ENCODE results near the gene EEF1G. TPM values are rescaled to one million over a fixed set of nuclear protein-coding genes. Genes with fewer than 3 reads are reported as not detected.
"Not testable (repeated sequence)": the region's sequence is repeated elsewhere in the genome, so short reads cannot be mapped to it uniquely, and the experiment has no call there.

The EEF1G gene, protein sequence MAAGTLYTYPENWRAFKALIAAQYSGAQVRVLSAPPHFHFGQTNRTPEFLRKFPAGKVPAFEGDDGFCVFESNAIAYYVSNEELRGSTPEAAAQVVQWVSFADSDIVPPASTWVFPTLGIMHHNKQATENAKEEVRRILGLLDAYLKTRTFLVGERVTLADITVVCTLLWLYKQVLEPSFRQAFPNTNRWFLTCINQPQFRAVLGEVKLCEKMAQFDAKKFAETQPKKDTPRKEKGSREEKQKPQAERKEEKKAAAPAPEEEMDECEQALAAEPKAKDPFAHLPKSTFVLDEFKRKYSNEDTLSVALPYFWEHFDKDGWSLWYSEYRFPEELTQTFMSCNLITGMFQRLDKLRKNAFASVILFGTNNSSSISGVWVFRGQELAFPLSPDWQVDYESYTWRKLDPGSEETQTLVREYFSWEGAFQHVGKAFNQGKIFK
- total RNA-seq = 958 TPM
- long read RNA-seq, transcript EEF1G-201 (10 exons, 1,523 nt) = major isoform, 1,488 of 1,526 reads
- long read RNA-seq, transcript EEF1G-203 (9 exons, 2,496 nt) = minor isoform, 18 of 1,526 reads
- long read RNA-seq, partial matches to known transcripts = 0 of 1,526 reads
- long read RNA-seq, other reads (novel, unspliced or antisense) = 20 of 1,526 reads

DNA sequence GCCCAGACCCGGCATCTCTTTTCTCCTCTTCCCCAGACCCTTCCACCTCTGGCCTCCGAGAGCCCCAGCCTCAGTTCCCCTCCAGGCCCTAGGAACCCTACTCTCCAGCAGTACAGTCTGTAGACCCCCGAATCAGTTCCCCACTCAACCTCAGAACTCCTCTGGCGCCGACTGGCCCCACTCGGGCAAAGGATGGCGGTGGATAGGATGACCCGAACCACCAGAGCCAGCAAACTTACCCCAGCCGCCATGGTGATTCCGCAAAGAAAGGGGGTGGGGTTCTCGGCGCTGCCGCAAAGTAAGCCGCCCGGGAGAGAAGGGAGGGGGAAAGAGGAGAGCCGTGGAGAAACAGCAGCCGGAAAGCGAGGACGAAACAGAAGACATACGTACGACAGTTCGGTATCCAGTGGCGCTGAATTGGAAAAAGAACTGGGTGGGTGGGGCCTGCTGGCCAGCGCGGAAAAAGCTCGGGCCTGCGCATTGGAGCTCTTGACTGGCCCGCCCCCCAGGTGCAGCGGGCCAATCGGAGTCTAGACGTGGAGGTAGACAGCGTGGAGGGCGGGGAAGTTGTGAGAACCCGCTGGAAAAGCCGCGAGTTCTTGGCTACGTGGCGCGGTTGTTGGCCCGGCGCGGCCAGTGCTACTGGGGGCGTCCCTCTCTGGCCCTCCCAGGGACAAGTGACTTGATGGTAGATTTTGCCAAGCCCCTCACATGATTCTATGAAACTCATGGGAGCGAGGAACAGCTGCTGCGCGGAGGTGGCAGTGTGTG lies at the start of gene EEF1G:
TSS of gene EEF1G (minus strand) at position 300 of the 771 bp plus-strand sequence. CDS start at position 251, 49 bp downstream.
- intact Hi-C loops (cut with micrococcal nuclease) = no loop called here
- H3K9me3 ChIP-seq (replicated peaks) = no peaks in the 10 kb centered on the region
- H3K4me3 ChIP-seq = peak within 1 kb of the TSS; percentile 94
- TF ChIP-seq, protein P1, sequence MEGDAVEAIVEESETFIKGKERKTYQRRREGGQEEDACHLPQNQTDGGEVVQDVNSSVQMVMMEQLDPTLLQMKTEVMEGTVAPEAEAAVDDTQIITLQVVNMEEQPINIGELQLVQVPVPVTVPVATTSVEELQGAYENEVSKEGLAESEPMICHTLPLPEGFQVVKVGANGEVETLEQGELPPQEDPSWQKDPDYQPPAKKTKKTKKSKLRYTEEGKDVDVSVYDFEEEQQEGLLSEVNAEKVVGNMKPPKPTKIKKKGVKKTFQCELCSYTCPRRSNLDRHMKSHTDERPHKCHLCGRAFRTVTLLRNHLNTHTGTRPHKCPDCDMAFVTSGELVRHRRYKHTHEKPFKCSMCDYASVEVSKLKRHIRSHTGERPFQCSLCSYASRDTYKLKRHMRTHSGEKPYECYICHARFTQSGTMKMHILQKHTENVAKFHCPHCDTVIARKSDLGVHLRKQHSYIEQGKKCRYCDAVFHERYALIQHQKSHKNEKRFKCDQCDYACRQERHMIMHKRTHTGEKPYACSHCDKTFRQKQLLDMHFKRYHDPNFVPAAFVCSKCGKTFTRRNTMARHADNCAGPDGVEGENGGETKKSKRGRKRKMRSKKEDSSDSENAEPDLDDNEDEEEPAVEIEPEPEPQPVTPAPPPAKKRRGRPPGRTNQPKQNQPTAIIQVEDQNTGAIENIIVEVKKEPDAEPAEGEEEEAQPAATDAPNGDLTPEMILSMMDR (IDR thresholded peaks at IDR 0.05; ENCODE audit: borderline replicate concordance) = no peak
- peaks cover 81% of the 10 kb centered on the region for H3K4me1 ChIP-seq
- peak within 1 kb of the TSS; percentile 94 for H3K27ac ChIP-seq (replicated peaks)
- DNase-seq = peak; percentile 97
- peaks cover 62% of the 10 kb centered on the region for H3K36me3 ChIP-seq
- no peaks in the 10 kb centered on the region for H3K27me3 ChIP-seq (ENCODE audit: low read depth)

DNA sequence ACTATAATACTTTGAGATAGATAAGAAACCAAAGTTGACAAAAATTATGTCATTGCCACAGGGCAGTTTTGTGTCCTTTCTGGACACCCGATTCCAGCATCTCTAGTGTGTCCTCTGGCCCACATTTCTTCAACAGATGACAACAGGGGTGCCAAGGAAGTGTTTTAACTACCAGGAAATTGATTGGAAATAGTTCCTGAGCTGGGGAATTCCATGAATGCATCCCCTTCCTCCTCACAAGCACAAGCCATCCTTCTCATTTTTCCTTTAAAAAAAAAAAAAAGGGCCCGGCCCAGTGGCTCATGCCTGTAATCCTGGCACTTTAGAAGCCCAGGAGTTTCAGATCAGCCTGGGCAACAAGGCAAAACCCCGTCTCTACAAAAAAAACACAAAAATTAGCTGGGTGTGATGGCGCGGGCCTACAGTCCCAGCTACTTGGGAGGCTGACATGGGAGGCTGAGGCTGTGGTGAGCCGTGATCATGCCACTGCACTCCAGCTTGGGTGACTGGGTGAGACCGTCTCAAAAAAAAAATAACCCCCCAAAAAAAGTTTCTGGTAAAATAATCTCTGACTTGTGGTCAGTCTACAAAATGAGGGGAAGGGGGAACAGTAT lies 48.9 kb upstream of the EEF1G start:
- TF ChIP-seq, protein P1 (IDR thresholded peaks at IDR 0.05; ENCODE audit: borderline replicate concordance) = no peak
- Histone ChIP-seq H3K9me3 (replicated peaks) (no peaks in the 10 kb centered on the region), H3K36me3 (peaks cover 27% of the 10 kb centered on the region), H3K4me3 (peak overlapping the region; percentile 83), H3K4me1 (peaks cover 29% of the 10 kb centered on the region), H3K27ac (replicated peaks) (peak overlapping the region; percentile 91), H3K27me3 (ENCODE audit: low read depth) (no peaks in the 10 kb centered on the region)
- intact Hi-C loops (cut with micrococcal nuclease) = no loop called here
- no peak for DNase-seq

DNA sequence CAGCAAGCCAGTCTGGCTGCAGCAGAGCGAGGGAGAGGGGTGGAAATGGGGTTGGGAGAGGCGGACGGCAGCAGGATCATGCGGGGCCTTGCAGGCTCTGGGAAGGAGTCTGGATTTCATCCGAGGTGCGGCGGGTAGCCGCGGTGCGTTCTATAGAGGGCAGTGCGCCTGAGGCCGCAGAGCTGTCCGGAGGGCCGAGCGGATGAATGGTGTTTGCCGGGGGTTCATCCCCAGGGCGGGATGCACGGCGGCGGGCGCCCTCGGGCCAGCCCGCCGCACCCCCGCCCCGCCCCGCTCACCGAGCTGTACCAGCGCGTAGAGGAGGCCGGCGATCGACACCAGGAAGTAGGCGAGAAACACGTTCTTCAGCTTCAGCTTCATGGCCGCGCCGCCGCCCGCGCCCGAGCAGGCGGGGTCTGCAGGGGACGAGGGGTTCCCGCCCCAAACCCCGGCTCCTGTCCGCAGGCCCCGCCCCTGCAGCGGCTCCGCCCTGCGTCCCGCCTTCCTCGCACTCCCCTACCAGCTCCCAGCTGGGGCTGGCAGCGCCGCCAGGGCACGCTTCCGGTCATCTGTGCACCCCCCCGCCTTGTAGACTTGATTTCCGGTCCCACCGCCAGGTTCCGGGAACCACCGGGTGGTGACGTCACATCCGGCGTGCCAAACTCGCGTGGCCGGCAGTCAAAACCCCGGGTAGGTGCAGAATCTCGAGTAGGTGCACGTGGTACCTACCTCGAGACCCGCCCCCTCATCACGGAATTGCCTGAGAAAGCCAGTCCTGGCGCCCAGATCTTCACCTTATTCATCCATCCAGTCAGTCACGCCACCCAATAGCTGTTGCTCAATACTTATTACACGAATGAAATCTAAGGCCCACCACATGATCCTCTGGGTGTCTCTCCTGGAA lies 48.1 kb upstream of the EEF1G start, which contains the start of gene B3GAT3:
TSS of gene B3GAT3 (minus strand) at position 420 of the 904 bp plus-strand sequence. CDS start at position 381, 39 bp downstream.
- TF ChIP-seq, protein P1 (IDR thresholded peaks at IDR 0.05; ENCODE audit: borderline replicate concordance) = peak; percentile 25
- H3K27me3 ChIP-seq (ENCODE audit: low read depth) = no peaks in the 10 kb centered on the region
- H3K36me3 ChIP-seq = peaks cover 28% of the 10 kb centered on the region
- intact Hi-C loops (cut with micrococcal nuclease) = no loop called here
- H3K9me3 ChIP-seq (replicated peaks) = no peaks in the 10 kb centered on the region
- H3K27ac ChIP-seq (replicated peaks) = peak within 1 kb of the TSS; percentile 91
- H3K4me1 ChIP-seq = peaks cover 29% of the 10 kb centered on the region
- DNase-seq = peak; percentile 98
- peak within 1 kb of the TSS; percentile 83 for H3K4me3 ChIP-seq

DNA sequence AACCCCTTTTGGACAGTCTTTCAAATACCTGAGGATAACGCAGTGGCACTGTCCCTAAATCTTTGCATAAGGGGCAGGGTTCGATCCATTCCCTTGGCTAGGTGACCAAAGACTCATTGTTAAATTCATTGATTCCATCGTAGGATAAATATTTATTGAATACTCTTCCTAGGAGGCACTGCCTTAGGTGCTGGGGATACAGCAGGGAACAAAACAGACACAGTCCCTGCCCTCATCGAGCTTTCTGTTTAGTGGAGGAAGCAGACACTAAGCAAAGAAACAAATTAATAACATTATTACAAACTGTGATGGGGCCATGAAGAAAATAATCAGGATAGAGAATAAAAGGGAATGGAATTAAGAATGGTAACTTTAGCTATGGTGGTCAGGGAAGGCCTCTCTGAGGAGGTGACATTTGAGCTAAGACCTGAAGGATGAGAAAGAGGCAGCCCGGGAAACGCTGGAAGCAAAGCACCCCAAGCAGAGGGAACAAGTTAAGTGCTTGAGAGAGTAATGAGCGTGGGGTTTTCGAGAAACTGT lies 47.4 kb upstream of the EEF1G start:
- Histone ChIP-seq H3K9me3 (replicated peaks) (no peaks in the 10 kb centered on the region), H3K27ac (replicated peaks) (peak overlapping the region; percentile 91), H3K4me3 (peak overlapping the region; percentile 83), H3K27me3 (ENCODE audit: low read depth) (no peaks in the 10 kb centered on the region), H3K4me1 (peaks cover 29% of the 10 kb centered on the region), H3K36me3 (peaks cover 28% of the 10 kb centered on the region)
- no peak for DNase-seq
- TF ChIP-seq, protein P1 (IDR thresholded peaks at IDR 0.05; ENCODE audit: borderline replicate concordance) = no peak
- intact Hi-C loops (cut with micrococcal nuclease) = no loop called here

DNA sequence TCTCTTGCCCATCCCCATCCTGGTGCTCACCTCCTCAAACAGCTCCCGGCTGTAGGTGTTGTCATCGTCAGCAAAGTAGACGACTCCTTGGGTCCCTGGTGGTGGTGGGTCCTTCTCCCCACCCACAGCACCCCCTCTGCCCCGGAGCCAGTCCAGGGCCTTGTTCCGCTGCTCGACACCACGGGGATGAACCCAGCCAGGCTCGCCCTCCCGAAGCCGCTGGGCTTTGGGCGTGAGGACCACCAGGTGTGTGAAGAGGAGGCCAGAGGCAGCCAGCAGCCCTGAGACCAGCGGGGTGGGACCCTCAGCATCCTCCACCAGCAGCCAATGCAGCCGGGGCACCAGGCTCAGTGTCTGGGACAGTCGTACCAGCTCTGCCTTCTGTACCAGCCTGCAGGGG lies 43.3 kb upstream of the EEF1G start:
- H3K4me1 ChIP-seq = peaks cover 37% of the 10 kb centered on the region
- H3K27me3 ChIP-seq (ENCODE audit: low read depth); H3K4me3 ChIP-seq; H3K27ac ChIP-seq (replicated peaks); intact Hi-C loops (cut with micrococcal nuclease); DNase-seq; H3K9me3 ChIP-seq (replicated peaks): not testable (repeated sequence)
- H3K36me3 ChIP-seq = peaks cover 25% of the 10 kb centered on the region

All from left ventricle myocardium inferior (tissue), 1 donor.